ENCODE measurements around the gene IREB2. TPM values are rescaled to one million over a fixed set of nuclear protein-coding genes. Genes with fewer than 3 reads are reported as not detected.

IREB2 gene
- total RNA-seq, 1 donor from 2014 or later: 69.2 TPM

DNA sequence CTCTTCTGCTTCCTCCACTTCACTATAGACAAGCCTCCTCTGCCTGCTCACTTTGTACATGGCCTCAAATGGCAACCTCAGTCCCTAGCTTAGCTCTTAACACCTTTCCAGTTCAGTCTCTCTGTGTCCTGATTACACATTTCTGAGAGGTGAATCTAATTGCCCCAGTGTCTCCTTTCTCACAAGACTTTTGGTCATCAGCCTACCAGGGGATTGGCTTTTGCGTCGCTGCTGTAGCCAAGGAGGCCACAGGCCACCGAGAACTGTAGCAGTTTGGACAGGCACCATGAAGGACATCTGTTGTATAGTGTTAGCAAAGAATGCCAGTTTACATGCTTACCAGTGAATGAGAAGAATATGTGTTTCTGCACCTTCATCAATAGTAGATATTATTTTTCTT lies 8.5 kb downstream of the IREB2 start:
- Histone ChIP-seq H3K9ac (ENCODE audit: low read length) (no peak overlapping the region), H3K4me3 (ENCODE audit: insufficient read depth, low read depth, low read length) (no peak overlapping the region), H2AFZ (ENCODE audit: low read depth, low read length) (no peak overlapping the region), H3K79me2 (ENCODE audit: insufficient read depth, low read length) (peaks cover 100% of the 10 kb centered on the region), H3K4me1 (ENCODE audit: insufficient read depth, low read length) (no peaks in the 10 kb centered on the region), H3K27me3 (ENCODE audit: insufficient read depth, low read length) (no peaks in the 10 kb centered on the region), H3K36me3 (ENCODE audit: insufficient read depth, low read length) (peaks cover 26% of the 10 kb centered on the region), H4K20me1 (ENCODE audit: insufficient read depth, low read length) (peaks cover 82% of the 10 kb centered on the region), H3K9me3 (ENCODE audit: insufficient read depth, low read depth, low read length) (no peaks in the 10 kb centered on the region), H3K4me2 (ENCODE audit: low read length) (no peak overlapping the region), H3K27ac (ENCODE audit: low read depth, low read length) (no peak overlapping the region)
- H3K36me3 Mint-ChIP-seq (ENCODE audit: low read depth, unreplicated experiment): peaks cover 10% of the 10 kb centered on the region
- no peak for TF ChIP-seq EZH2 (IDR thresholded peaks at IDR 0.05; ENCODE audit: insufficient read depth, low read length)
- TF ChIP-seq, protein P1, sequence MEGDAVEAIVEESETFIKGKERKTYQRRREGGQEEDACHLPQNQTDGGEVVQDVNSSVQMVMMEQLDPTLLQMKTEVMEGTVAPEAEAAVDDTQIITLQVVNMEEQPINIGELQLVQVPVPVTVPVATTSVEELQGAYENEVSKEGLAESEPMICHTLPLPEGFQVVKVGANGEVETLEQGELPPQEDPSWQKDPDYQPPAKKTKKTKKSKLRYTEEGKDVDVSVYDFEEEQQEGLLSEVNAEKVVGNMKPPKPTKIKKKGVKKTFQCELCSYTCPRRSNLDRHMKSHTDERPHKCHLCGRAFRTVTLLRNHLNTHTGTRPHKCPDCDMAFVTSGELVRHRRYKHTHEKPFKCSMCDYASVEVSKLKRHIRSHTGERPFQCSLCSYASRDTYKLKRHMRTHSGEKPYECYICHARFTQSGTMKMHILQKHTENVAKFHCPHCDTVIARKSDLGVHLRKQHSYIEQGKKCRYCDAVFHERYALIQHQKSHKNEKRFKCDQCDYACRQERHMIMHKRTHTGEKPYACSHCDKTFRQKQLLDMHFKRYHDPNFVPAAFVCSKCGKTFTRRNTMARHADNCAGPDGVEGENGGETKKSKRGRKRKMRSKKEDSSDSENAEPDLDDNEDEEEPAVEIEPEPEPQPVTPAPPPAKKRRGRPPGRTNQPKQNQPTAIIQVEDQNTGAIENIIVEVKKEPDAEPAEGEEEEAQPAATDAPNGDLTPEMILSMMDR (IDR thresholded peaks at IDR 0.05; ENCODE audit: insufficient read depth, low read depth, low read length): no peak
- peaks cover 3% of the 10 kb centered on the region for H3K4me1 Mint-ChIP-seq (ENCODE audit: low read depth, unreplicated experiment)
- FAIRE-seq: no peak
- H3K27ac Mint-ChIP-seq (ENCODE audit: unreplicated experiment): no peak overlapping the region
- no peak for DNase-seq (ENCODE audit: low read depth)
- no peaks in the 10 kb centered on the region for H3K27me3 Mint-ChIP-seq (ENCODE audit: low read depth, unreplicated experiment)
- H3K4me3 Mint-ChIP-seq (ENCODE audit: unreplicated experiment): no peak overlapping the region
- no peaks in the 10 kb centered on the region for H3K9me3 Mint-ChIP-seq (ENCODE audit: unreplicated experiment)

DNA sequence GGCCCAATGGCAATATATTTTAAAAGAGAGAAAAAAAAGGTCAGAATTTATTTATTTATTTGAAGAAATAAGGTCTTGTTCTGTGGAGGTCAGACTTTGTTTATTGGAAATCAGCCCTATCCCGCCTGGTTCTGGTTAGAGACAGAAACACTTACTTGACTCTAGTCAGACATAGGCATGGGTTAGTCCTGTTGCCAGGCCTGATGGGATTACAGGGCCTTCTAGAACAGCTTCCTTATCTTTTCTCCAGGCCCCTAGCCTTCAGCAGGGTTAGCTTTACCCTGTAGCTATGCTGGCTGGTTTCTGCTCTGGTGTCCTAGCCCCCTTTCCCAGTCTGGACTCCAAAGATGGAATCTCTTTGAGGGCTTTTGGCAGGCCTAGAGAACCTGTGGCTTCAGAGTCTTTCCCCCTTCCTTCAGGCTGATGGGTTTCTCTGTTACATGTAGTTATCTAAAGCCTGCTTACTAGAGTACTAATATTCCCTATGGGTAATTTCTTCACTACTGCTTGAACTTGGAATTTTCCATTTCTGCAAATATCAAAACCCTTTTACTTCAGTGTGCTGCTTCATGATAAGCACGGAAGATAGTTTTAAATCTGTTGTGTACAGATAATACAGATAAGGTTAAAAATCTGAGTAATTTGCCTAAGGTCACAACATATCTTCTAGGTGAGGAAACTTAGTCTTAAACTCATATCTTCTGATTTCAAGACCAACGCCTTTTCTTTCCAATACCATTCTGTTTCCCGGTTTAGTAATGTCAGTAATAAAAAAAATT lies 10.6 kb downstream of the IREB2 start:
- FAIRE-seq: no peak
- Mint-ChIP-seq H3K27me3 (ENCODE audit: low read depth, unreplicated experiment) (no peaks in the 10 kb centered on the region), H3K4me1 (ENCODE audit: low read depth, unreplicated experiment) (peaks cover 8% of the 10 kb centered on the region), H3K36me3 (ENCODE audit: low read depth, unreplicated experiment) (peaks cover 10% of the 10 kb centered on the region), H3K9me3 (ENCODE audit: unreplicated experiment) (no peaks in the 10 kb centered on the region), H3K27ac (ENCODE audit: unreplicated experiment) (no peak overlapping the region), H3K4me3 (ENCODE audit: unreplicated experiment) (no peak overlapping the region)
- no peak for DNase-seq (ENCODE audit: low read depth)
- no peak overlapping the region for H3K4me3 ChIP-seq (ENCODE audit: insufficient read depth, low read depth, low read length)
- no peak overlapping the region for H3K27ac ChIP-seq (ENCODE audit: low read depth, low read length)
- peaks cover 100% of the 10 kb centered on the region for H3K79me2 ChIP-seq (ENCODE audit: insufficient read depth, low read length)
- H3K27me3 ChIP-seq (ENCODE audit: insufficient read depth, low read length): no peaks in the 10 kb centered on the region
- H3K36me3 ChIP-seq (ENCODE audit: insufficient read depth, low read length): peaks cover 15% of the 10 kb centered on the region
- H3K9me3 ChIP-seq (ENCODE audit: insufficient read depth, low read depth, low read length): no peaks in the 10 kb centered on the region
- no peak for TF ChIP-seq EZH2 (IDR thresholded peaks at IDR 0.05; ENCODE audit: insufficient read depth, low read length)
- TF ChIP-seq, protein P1 (IDR thresholded peaks at IDR 0.05; ENCODE audit: insufficient read depth, low read depth, low read length): no peak
- no peaks in the 10 kb centered on the region for H3K4me1 ChIP-seq (ENCODE audit: insufficient read depth, low read length)
- no peak overlapping the region for H2AFZ ChIP-seq (ENCODE audit: low read depth, low read length)
- H3K9ac ChIP-seq (ENCODE audit: low read length): no peak overlapping the region
- no peak overlapping the region for H3K4me2 ChIP-seq (ENCODE audit: low read length)
- peaks cover 89% of the 10 kb centered on the region for H4K20me1 ChIP-seq (ENCODE audit: insufficient read depth, low read length)

All from astrocyte (in vitro differentiated cells and primary cell).